CD4-positive, alpha-beta T cell (primary cell): Measurements from ENCODE around the gene MIOX. TPM values are rescaled to one million over a fixed set of nuclear protein-coding genes. Genes with fewer than 3 reads are reported as not detected.

ENCODE experiments used
- ATAC-seq: fragments of 200-7000 bp; cut with Tn5 transposase; one replicate; pipeline ENCODE4 v1.10.0; 2022; ENCODE audit warnings: mild to moderate bottlenecking; ENCODE audit not compliant: poor library complexity
- CTCF ChIA-PET: fragments of 350-600 bp; sonication (Branson Sonifier 250); formaldehyde crosslinking; loops from one replicate; lab custom pipeline; 2021; ENCODE audit warnings: antibody characterized with exemption, inconsistent platforms; lab: Charles Lee
- POLR2A ChIA-PET: fragments of 350-600 bp; sonication (Branson Sonifier 250); formaldehyde crosslinking; loops from one replicate; lab custom pipeline; 2021; ENCODE audit warnings: antibody characterized with exemption, inconsistent platforms; lab: Charles Lee
- DNase-seq, 14 experiments: peaks; one replicate each; pipeline ENCODE4 v3.0.0-alpha.2; 2013 to 2020; ENCODE audit warnings: mixed read lengths in 2 of 14
- H3K27ac ChIP-seq, 2 donors: one replicate each; pipeline versions ENCODE4 v1.5.1 to v1.7.0; 2013; ENCODE audit warnings: low read length in 2 of 2, low read depth in 1 of 2, mild to moderate bottlenecking in 1 of 2
- H3K27me3 ChIP-seq, 2 experiments: 1 replicate in 1 of 2; 2 replicates in 1 of 2; pipeline versions ENCODE4 v1.6.1 to v1.7.0; 2013; ENCODE audit warnings: low read length in 2 of 2, control low read depth in 1 of 2, mild to moderate bottlenecking in 1 of 2, moderate library complexity in 1 of 2; ENCODE audit not compliant: insufficient read depth in 2 of 2, control insufficient read depth in 1 of 2
- H3K36me3 ChIP-seq: one replicate; pipeline ENCODE4 v1.6.1; 2013; ENCODE audit warnings: low read length, control low read depth; ENCODE audit not compliant: insufficient read depth
- H3K4me1 ChIP-seq: one replicate; pipeline ENCODE4 v1.6.1; 2013; ENCODE audit warnings: low read length, control low read depth; ENCODE audit not compliant: insufficient read depth
- H3K4me3 ChIP-seq: one replicate; pipeline ENCODE4 v1.5.1; 2013; ENCODE audit warnings: mild to moderate bottlenecking, low read length, moderate library complexity
- H3K9me3 ChIP-seq, 2 experiments: 1 replicate in 1 of 2; 2 replicates in 1 of 2; pipeline versions ENCODE4 v1.6.1 to v1.7.0; 2013; ENCODE audit warnings: low read length in 2 of 2, mild to moderate bottlenecking in 2 of 2, control low read depth in 1 of 2, moderate library complexity in 1 of 2; ENCODE audit not compliant: control insufficient read depth in 1 of 2, insufficient read depth in 1 of 2
- H3K27ac Mint-ChIP-seq: one replicate; pipeline ENCODE4 v1.8.0; 2020; ENCODE audit warnings: mixed read lengths
- H3K27me3 Mint-ChIP-seq: one replicate; pipeline ENCODE4 v1.8.0; 2021; ENCODE audit warnings: mixed read lengths
- H3K36me3 Mint-ChIP-seq: one replicate; pipeline ENCODE4 v1.8.0; 2021; ENCODE audit warnings: low read depth, mixed read lengths
- H3K4me1 Mint-ChIP-seq: one replicate; pipeline ENCODE4 v1.8.0; 2021; ENCODE audit warnings: low read depth, mixed read lengths
- H3K4me3 Mint-ChIP-seq: one replicate; pipeline ENCODE4 v1.8.0; 2020; ENCODE audit warnings: mild to moderate bottlenecking, mixed read lengths
- H3K9me3 Mint-ChIP-seq: one replicate; pipeline ENCODE4 v1.8.0; 2020; ENCODE audit warnings: mixed read lengths
- intact Hi-C, 2 experiments: fragments of 100-400 bp; cut with DNase I in 1 of 2; cut with micrococcal nuclease in 1 of 2; formaldehyde crosslinking; loops; one replicate each; pipeline versions ENCODE4 v1.15.1 to v1.9.0; 2023 to 2025; cut with DNase I, micrococcal nuclease
- total RNA-seq, 174 experiments: library from RNA in 2 of 174; stranded (reverse) in 2 of 174; gene quantifications; one replicate each; pipeline ENCODE4 v1.2.3 and lab custom pipeline; 2021 to 2026
- TF ChIP-seq, protein P1 (sequence below): fragments of 200-600 bp; IDR thresholded peaks from one replicate; pipeline ENCODE4 v1.8.0; 2022; ENCODE audit warnings: antibody characterized with exemption, mild to moderate bottlenecking

The MIOX gene
- total RNA-seq, 2 experiments from 2014 or later: not detected

DNA sequence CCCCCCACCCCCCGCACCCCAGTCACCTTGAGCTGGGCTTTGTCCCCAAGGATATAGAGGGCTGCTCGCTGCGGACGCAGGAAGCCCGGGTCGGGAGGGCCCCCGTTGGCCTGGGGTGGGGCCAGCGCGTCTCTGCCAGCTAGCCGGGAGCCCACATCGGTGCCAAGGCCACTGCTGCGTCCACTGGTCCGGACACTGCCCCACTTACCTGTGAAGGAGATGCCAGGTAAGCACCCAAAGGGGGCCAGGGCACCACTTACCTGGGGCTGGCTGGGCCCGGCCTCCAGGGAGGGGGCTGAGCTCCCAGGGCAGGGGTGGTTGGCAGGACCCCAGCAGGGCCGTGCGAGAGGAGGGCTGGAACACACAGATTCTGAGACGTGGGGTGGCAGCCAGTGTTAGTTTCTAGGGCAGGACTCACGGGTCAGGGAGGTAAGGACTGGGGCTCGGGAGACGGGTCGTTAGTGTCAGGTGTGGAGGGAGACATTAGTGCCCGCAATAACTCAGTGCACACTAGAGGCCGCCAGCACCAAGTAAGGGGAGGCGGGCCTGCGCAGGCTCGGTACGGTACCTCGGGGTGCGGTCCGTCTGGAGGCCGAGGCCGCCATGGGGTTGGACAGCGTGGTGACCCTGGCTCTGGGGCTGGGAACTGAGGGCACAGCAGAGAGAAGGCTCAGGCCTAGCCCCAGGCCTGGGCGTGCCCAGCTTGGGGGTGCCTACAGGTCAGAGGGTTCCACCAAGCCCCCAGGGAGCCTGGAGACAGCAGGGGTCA lies 30.0 kb upstream of the MIOX start:
- CTCF ChIA-PET: interaction anchor here (1.0 kb wide), 1 partner anchor 69 kb away, joined by 3 read pairs; the partner anchor contains the start of gene SCO2
- H3K4me3 Mint-ChIP-seq: no peak overlapping the region
- peak in 2 of 14 experiments; percentile 32 to 39 for DNase-seq

GRCh38 chr22:50459016-50459415 lies 27.6 kb upstream of the MIOX start:
- Mint-ChIP-seq H3K27me3 (no peaks in the 10 kb centered on the region), H3K36me3 (peaks cover 72% of the 10 kb centered on the region), H3K4me1 (no peaks in the 10 kb centered on the region), H3K4me3 (no peak overlapping the region), H3K27ac (no peak overlapping the region), H3K9me3 (no peaks in the 10 kb centered on the region)
- H3K4me1 ChIP-seq: peaks cover 2% of the 10 kb centered on the region
- ChIA-PET POLR2A (interaction anchor here (0.8 to 1.0 kb wide), 2 partner anchors 11 to 39 kb away, joined by 4 read pairs; no protein-coding TSS in a partner anchor), CTCF (interaction anchor here (1.6 kb wide), 2 partner anchors 39 to 67 kb away, joined by 3 read pairs; partner anchors contain the start of gene SCO2)
- H3K9me3 ChIP-seq: no peaks in the 10 kb centered on the region
- no peak overlapping the region for H3K4me3 ChIP-seq
- peaks cover 96% of the 10 kb centered on the region for H3K36me3 ChIP-seq
- H3K27ac ChIP-seq: no peak overlapping the region
- TF ChIP-seq, protein P1, sequence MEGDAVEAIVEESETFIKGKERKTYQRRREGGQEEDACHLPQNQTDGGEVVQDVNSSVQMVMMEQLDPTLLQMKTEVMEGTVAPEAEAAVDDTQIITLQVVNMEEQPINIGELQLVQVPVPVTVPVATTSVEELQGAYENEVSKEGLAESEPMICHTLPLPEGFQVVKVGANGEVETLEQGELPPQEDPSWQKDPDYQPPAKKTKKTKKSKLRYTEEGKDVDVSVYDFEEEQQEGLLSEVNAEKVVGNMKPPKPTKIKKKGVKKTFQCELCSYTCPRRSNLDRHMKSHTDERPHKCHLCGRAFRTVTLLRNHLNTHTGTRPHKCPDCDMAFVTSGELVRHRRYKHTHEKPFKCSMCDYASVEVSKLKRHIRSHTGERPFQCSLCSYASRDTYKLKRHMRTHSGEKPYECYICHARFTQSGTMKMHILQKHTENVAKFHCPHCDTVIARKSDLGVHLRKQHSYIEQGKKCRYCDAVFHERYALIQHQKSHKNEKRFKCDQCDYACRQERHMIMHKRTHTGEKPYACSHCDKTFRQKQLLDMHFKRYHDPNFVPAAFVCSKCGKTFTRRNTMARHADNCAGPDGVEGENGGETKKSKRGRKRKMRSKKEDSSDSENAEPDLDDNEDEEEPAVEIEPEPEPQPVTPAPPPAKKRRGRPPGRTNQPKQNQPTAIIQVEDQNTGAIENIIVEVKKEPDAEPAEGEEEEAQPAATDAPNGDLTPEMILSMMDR: no peak
- ATAC-seq: no peak
- no peak for DNase-seq
- no peaks in the 10 kb centered on the region for H3K27me3 ChIP-seq
- intact Hi-C loops: loop anchor here in 1 of 2 experiments (2.0 kb wide), 1 partner anchor 38 kb away; no protein-coding TSS in a partner anchor

More for the DNA sequence above, 30.0 kb upstream of the MIOX start:
- H3K4me1 Mint-ChIP-seq: no peaks in the 10 kb centered on the region
- H3K36me3 Mint-ChIP-seq: peaks cover 67% of the 10 kb centered on the region
- no peaks in the 10 kb centered on the region for H3K9me3 ChIP-seq
- H3K27ac ChIP-seq: no peak overlapping the region
- intact Hi-C loops: no loop called here
- no peaks in the 10 kb centered on the region for H3K27me3 Mint-ChIP-seq
- H3K27ac Mint-ChIP-seq: no peak overlapping the region
- H3K4me3 ChIP-seq: no peak overlapping the region
- TF ChIP-seq, protein P1: no peak
- no peaks in the 10 kb centered on the region for H3K9me3 Mint-ChIP-seq
- H3K4me1 ChIP-seq: peaks cover 2% of the 10 kb centered on the region
- POLR2A ChIA-PET: interaction anchor here (0.9 kb wide), 1 partner anchor 51 kb away, joined by 4 read pairs; the partner anchor contains the start of genes LMF2 and NCAPH2
- peak; percentile 59 for ATAC-seq
- H3K36me3 ChIP-seq: peaks cover 86% of the 10 kb centered on the region
- H3K27me3 ChIP-seq: no peaks in the 10 kb centered on the region

GRCh38 chr22:50459496-50460140 lies 27.0 kb upstream of the MIOX start:
- intact Hi-C loops: loop anchor here in 1 of 2 experiments (2.0 kb wide), 1 partner anchor 37 kb away; no protein-coding TSS in a partner anchor
- no peak overlapping the region for H3K27ac ChIP-seq
- Mint-ChIP-seq H3K27me3 (no peaks in the 10 kb centered on the region), H3K4me1 (no peaks in the 10 kb centered on the region), H3K4me3 (no peak overlapping the region), H3K36me3 (peaks cover 74% of the 10 kb centered on the region), H3K9me3 (no peaks in the 10 kb centered on the region), H3K27ac (no peak overlapping the region)
- ChIA-PET POLR2A (interaction anchor here (0.8 to 1.2 kb wide), 4 partner anchors 9 to 161 kb away, joined by 3 to 4 read pairs (median 4); no protein-coding TSS in a partner anchor), CTCF (interaction anchor here (1.6 kb wide), 2 partner anchors 38 to 66 kb away, joined by 3 read pairs; partner anchors contain the start of gene SCO2)
- H3K9me3 ChIP-seq: no peaks in the 10 kb centered on the region
- H3K27me3 ChIP-seq: no peaks in the 10 kb centered on the region
- H3K36me3 ChIP-seq: peaks cover 96% of the 10 kb centered on the region
- ATAC-seq (peak; percentile 42), DNase-seq (peak in 2 of 14 experiments; percentile 37 to 52)
- peaks cover 2% of the 10 kb centered on the region for H3K4me1 ChIP-seq
- H3K4me3 ChIP-seq: no peak overlapping the region
- TF ChIP-seq, protein P1: no peak
